Stimulated activated CD4-positive, alpha-beta T cell treated with anti-CD3 and anti-CD28 coated beads, Interleukin-15, amount 100 ng/mL, for 48 hours (primary cell): ENCODE results near the gene NID1.
"Not testable (repeated sequence)": the region's sequence is repeated elsewhere in the genome, so short reads cannot be mapped to it uniquely, and the experiment has no call there.

Source experiments
- DNase-seq, 2 donors: peaks; one replicate each; pipeline ENCODE4 v3.0.0-alpha.2; 2020; ENCODE audit warnings: low read depth in 2 of 2

Gene NID1

DNA sequence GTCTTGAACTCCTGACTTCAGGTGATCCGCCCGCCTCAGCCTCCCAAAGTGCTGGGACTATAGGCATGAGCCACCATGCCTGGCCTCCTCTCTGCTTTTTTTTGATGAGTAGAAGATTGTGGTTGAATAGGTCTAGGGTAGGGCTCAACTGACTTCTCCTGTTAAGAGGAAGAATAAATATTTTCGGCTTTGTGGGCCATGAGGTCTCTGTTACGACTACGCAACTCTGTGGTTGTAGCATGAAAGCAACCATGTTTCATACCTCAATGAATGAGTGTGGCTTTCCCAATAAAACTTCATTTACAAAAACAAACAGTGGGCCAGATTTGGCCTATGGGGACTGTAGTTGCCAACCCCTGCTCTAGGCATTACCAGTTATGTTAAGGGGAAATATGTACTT lies 67.8 kb downstream of the NID1 start:
- DNase-seq = no peak

DNA sequence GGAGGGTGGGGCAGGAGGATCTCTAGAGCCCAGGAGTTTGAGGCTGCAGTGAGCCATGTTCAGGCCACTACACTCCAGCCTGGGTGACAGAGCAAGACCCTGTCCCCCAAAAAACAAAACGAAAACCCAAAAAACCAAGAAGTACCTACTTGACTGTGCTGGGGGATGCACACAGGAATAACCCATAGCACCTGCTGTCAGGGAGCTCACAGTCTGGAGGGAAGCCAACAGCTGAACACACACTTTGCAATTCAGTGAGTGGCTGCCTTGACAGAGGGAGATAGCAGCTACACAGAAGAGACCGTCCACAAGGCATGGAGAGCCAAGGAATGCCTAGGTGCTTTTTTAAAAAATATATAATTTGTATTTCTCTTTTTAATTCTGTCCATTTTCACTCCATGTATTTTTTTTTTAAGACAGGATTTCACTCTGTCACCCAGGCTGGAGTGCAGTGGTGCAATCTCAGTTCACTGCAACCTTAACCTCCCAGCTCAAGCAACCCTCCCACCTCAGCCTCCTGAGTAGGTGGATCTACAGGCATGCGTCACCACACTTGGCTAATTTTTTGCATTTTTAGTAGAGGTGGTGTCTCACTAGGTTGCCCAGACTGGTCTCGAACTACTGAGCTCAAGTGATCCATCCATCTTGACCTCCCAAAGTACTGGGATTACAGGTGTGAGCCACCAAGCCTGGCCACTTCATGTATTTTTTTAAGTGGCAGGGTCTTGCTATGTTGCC lies 68.7 kb downstream of the NID1 start:
- DNase-seq = no peak

DNA sequence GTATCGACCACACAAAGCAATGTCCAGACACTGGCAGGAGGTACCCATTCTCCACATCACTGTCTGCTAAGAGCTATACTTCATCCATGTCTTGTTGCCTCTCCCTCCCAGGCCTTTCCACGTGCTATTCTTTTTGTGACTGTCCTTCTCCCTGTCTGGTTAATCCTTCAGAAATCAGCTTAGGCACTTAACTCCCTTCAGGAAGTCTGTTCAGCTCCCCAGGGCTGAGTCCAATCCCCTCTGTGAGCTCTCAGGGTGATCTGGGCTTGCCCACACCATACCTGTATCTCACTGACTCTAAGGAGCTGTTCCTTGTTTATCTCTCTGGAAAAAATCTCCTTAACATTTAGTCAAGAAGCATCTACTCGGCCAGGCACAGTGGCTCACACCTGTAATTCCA lies 69.4 kb downstream of the NID1 start:
- no peak for DNase-seq

GRCh38 chr1:235993652-235994051 lies 71.2 kb downstream of the NID1 start:
- DNase-seq = no peak

GRCh38 chr1:235992868-235993267 lies 72.0 kb downstream of the NID1 start:
- DNase-seq = no peak

- DNase-seq = no peak
These were observed 72.5 kb downstream of the NID1 start for GRCh38 chr1:235992346-235992745.

GRCh38 chr1:235990330-235990795 lies 74.5 kb downstream of the NID1 start:
- no peak for DNase-seq

DNA sequence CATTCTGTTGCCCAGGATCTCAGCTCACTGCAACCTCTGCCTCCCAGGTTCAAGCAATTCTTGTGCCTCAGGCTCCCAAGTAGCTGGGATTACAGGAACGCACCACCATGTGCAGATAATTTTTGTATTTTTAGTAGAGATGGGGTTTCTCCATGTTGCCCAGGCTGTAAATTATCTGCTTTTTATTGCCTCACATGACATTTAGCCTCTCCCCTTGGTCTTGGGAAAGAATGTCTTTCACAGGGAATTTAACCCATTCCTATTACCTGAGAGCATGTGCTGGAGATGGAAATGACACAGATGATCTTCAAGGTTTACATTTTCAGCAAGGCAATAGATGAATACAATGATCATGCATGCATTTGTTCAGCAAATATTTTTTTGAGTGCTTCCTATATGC lies 75.8 kb downstream of the NID1 start:
- DNase-seq = no peak

DNA sequence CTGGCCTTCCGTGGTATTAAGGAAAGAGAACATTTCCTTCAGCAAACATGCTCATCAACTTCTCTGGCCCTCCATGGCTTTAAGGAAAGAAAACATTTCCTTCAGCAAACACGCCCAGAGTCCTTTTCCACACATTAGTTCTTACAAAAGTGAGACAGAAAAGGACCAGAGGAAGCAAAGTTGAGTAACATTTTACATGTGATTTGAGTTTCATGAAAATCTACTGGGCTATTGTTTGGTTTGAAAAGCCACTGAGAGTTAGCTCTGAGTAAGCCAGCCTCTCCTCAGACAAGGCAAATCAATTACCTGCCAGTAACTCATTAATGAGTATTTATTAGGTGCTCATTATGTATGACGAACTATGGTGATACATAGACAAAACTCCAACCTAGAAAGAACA lies 78.0 kb downstream of the NID1 start:
- no peak for DNase-seq

GRCh38 chr1:235984041-235984825 lies 80.7 kb downstream of the NID1 start:
- no peak for DNase-seq

GRCh38 chr1:235980976-235981375 lies 83.9 kb downstream of the NID1 start:
- no peak for DNase-seq

- no peak for DNase-seq
These were observed 85.1 kb downstream of the NID1 start for GRCh38 chr1:235979716-235980333.

- DNase-seq = no peak
These were observed 85.7 kb downstream of the NID1 start for GRCh38 chr1:235979176-235979575.

DNA sequence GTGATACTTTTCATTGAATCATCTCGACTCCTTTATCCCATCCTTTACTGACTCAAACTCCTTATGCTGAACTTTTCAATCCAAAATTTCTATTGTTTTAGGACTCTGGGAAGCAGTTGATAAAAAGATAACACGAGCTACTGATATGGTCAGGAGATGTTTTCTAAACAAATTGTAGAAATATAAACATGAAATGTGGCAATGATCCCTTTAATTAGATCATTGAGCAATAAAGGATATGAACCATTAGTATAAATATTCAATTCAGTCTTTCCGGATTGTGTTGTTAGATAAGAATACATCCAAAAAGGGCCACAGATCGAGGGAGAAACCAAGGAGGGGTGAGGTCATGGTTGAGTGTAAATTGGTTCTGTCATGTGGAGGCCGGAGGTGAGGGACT lies 88.4 kb downstream of the NID1 start:
- no peak for DNase-seq

DNA sequence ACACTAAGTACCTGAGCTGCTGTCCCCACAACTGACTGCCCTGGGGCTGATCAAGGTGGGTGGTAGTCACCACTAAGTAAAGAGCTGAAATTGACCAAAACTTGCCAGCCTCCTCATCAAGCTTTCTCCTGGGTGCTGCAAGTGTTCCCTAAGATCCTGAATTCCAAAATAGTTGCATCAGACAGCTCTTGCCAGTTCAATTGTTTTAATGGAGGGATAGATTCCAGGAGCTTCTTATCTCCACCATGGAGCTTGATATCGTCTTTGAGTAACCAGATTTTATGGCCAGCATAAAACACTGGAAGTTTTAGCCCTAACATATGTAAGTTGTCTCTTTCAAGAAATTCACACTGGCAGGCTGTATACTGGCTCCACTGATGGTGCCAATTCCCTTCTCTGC lies 90.3 kb downstream of the NID1 start:
- DNase-seq = no peak

- DNase-seq = not testable (repeated sequence)
These were observed 92.2 kb downstream of the NID1 start for GRCh38 chr1:235972691-235973090.

GRCh38 chr1:235972311-235972689 lies 92.6 kb downstream of the NID1 start:
- DNase-seq = no peak

DNA sequence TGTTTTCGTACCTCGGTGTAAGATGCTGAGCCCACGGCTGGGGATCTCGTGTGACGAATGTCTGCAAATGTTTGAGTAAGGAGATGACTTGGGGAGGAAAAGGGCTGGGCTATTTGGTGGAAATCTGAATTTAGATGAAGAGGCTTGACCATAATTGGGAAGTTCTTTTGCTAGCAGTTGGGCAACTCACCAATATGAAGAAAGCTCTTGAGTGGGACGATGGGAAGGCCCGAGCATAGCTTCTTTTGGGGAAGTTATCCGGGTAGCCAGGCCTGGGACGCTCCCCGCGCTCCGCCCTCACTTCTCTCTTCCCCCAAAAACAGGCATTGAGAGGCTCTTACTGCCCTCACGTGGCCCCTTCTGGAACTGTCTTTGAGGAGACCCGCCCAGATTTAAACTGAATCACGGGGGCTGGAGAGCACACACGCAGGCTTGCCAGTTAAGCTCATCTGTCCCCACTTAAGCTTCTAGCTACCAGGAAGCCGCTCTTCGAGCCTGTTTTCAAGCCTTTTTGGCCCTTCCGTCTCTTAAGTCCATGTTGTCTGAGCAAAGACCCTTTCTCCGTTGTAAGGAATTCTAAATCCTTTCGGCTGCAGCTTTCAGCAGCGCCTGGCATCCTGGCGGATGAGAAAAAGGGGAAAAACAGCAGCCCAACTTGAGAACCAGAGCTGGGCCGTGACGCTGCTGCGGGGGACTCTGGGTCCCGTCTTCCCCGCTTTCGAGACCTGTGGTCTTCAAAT lies 93.1 kb downstream of the NID1 start:
- peak; percentile 79 to 87 for DNase-seq

GRCh38 chr1:235971020-235971419 lies 93.9 kb downstream of the NID1 start:
- DNase-seq = no peak

GRCh38 chr1:235968831-235969230 lies 96.1 kb downstream of the NID1 start:
- no peak for DNase-seq

GRCh38 chr1:235966134-235966533 lies 98.8 kb downstream of the NID1 start:
- DNase-seq = not testable (repeated sequence)

DNA sequence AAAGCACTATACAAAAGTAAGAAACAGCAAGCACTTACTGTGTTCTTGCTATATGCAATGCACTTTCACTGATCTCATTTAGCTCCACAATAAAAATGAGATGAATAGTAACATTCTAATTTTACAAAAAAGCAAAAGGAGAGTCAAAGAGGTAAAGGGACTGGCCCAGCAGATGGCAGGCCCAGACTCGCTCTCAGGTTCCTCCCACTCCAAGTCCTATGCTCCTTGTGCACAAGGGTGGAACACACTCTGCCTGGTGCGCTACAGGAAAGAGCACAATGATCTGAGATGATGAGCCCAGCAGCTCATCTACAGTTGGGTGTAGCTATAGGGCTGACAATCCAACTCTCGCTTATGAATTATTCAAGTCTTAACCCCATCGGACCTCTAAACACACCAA lies 104.1 kb downstream of the NID1 start:
- no peak for DNase-seq
